LoVo (cell line): Measurements from ENCODE around the gene DCLK2.
"Not testable (repeated sequence)": the region's sequence is repeated elsewhere in the genome, so short reads cannot be mapped to it uniquely, and the experiment has no call there.

Source experiments
- DNase-seq: peaks from one replicate; pipeline ENCODE4 v3.0.0-alpha.2; 2016; ENCODE audit warnings: low spot score

The DCLK2 gene

DNA sequence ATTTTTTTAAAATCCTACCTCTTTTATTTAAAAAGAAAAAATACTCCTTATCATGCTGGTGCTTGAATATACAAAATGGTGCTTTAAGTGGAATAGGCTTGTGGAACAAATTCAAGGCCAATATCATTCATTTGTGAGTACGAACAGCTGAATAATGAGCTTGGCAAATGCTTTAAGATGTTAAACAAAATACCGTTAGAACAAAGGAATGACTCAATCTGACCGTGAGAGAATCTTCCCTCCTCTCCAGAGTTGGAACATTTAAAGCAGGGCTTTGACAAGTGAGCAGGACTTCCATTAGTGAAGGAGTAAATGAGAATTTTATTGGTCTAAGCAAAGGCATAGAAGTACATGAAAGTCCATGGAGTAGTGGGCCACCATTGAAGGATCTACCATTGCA lies 74.5 kb downstream of the DCLK2 start:
- DNase-seq, result no peak

DNA sequence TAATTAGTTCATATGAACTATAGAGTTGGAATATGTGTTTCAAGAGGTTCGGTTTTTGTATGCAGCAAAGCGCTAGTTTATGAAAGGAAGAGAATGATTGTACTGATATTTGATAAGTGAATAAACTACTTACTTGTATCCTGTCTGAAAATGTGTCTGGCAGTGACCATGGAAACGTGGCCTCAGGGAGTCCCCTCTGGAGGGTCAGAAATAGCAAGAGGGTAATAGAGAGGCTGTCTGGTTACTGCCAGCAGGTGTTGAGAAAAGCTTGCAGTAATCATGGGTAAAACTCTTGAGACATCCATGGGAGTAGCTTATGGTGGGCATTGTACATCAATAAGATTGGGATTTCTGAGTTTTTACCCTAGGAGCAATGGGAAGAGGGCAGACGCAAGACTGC lies 77.1 kb downstream of the DCLK2 start:
- no peak for DNase-seq

DNA sequence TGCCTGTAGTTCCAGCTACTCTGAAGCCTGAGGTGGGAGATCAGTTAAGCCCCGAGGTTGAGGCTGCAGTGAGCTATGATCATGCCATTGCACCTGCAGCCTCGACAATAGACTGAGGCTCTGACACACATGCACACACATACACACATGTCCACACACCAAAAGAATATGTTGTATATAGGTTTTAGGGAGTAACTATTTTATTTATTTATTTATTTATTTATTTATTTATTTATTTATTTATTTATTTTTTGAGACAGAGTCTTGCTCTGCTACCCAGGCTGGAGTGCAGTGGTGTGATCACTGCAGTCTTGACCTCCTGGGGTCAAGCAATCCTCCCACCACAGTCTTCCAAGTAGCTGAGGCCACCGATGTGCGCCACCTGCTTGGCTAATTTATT lies 78.3 kb downstream of the DCLK2 start:
- no peak for DNase-seq

DNA sequence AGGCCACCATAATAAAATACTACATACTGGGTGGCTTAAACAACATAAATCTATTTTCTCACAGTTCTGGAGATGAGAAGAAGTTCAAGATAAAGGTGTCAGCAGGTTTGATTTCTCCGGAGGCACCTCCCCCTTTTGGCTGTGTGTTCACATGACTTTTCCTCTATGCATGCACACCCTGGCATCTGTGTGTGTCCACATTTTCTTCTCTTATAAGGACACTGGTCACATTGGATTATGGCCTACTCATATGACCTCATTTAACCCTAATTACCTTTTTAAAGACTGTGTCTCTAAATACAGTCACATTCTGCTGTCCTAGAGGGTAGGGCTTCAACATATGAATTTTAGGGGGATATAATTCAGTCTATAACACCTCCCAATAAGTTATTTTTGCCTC lies 79.8 kb downstream of the DCLK2 start:
- DNase-seq, result no peak

DNA sequence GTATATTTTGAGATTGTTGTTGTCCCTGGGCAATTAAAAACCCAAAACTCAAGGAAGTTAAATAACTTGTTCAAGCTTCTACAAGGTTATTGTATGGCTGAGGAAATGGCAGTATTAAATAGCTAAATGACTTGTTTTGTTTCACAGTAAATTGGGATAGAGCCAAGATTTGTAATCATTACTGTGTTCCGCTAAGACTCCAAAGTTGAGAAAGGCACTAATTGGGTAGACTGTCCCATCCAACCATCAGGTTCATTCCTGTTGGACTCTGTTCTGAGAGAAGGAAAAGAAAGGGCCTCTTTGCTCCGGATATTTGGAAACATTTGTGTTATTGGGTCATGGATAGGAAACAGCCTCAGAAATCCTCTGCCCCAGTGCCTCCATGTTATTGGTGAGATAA lies 82.2 kb downstream of the DCLK2 start:
- no peak for DNase-seq

DNA sequence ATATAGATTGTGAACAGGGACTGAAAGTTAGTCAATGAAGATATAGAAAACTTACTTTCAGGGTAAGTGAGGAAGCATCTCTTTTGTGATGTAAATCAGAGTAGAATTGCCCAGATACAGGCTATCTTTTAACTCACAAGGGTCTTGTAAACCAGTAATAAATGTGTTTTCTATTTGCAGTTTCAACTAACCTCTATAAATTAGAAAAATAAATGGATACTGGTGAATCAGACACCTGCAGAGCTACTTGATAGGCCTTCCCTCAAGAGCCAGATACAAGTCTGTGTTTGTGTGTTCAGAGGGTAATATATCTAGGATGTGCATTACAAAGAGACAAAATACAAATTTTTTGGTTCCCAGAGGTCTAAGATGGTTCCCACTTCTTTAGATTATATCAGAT lies 82.9 kb downstream of the DCLK2 start:
- no peak for DNase-seq

DNA sequence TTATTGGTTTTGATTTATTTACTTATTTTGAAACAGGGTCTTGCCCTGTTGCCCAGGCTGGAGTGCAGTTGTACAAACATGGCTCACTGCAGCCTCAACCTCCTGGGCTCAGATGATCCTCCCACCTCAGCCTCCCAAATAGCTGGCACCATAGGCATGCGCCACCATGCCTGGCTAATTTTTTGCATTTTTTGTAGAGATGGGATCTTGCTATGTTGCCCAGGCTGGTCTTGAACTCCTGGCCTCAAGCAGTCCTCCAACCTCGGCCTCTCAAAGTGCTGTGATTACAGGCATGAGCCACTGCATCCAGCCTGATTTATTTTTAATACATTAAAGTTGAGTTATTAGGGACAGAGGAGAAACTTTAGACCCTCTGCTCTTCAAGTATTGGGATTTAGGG lies 83.8 kb downstream of the DCLK2 start:
- DNase-seq, result not testable (repeated sequence)

DNA sequence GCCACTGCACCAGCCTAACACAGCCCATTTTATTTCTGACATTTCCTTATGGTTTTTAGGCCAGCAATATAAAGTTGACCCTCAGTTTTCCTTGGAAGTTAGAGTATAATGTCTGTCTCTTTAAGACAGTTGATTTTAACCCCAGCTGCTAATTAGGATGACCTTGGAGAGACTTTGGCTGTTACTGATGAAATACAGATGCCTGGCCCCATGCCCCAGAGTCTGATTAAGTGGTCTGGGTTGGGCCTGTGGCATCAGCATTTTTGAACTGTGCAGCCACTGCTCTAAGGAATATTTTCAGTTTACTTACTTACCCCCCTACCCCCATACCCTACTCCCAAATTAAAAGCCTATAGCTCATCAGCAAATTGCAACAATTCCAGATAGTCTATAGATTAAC lies 85.8 kb downstream of the DCLK2 start:
- DNase-seq, result no peak

DNA sequence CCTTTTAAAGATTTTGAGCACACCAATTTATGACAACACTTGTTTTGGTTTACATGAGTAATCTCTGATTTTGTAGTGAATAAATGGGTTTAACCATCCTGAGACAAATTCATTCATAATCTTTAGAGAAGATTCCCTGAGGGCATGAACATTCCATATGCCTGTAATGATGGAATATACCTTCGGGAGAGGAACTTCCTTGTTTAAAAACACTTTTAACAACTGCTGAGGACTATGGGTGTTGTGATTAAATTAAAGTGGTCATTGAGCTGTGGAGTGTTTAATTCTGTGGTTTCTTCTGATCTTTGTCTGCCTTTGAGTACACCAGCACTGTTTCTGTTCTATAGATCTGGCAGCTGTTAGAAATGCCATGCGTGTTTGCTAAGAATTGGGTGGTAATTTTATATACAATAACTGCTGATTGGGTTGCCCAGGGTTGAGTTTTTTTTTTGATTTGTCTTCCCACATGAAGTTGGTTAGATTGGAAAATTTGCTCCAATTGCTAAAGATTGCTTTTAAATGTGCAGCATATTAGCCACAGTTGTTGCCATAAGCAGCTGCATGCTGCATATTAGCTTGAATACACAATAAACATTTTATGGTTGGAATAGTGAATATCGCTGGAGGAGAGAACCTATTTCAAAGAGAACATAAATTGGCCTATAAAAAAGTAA lies 86.8 kb downstream of the DCLK2 start:
- DNase-seq, result no peak

DNA sequence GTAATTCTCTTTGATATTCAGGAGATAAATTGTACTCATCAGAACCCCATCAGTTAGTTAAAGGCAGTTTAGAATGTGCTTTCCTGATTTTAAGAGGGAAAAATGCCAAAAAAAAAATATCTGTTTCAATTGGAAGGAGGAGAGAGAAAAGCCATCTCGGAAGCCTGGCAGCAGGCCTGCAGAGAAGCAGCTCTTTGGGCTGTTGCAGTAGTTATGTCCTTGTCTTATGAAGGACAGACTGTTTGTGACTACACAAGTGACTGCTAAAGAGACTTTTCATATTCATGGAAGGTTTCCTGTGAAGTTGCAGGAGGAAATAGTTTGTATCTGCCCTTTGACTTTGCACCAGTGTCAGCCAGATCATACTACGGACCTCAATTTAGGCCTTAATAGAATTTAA lies 88.8 kb downstream of the DCLK2 start:
- DNase-seq, result no peak

DNA sequence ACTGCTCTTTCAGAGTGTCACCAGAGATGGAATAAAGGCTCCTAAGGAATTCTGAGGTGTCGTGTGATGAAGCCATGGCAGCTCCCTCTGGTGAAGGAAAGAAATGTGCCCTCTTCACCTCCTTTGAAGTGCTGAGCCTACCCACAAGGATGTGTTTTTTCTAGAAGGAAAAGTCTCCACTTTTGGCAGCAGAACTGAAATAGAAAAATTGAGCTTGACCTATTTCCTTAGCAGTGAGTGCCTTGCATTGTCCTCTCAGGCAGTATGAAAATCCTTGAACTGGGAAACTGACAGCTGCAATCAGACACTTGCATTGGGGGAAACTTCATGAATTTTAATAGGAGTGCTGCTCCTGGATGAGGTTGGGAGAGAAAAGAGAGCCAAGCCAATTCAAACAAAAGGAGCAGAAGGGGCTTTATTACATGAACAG lies 95.2 kb downstream of the DCLK2 start:
- no peak for DNase-seq

DNA sequence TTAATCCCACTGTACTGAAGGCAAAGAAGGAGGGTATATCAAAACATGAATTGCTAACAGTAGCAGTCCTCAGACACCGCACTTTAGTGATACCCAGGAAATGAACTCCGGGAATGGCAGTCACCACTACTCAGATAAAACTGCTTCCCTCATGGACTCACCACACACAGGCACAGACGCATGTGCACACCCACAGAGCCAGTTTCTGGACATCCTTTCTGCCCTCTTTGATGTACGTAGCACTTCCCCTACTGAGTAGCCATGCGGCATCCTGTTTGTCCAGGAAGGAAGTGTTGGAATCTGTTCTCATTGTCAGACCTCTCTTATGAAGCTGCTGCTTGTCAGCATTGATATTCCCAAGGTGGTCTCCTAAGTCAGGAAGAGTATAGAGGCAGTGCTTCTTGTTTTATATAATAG lies 95.7 kb downstream of the DCLK2 start:
- no peak for DNase-seq

DNA sequence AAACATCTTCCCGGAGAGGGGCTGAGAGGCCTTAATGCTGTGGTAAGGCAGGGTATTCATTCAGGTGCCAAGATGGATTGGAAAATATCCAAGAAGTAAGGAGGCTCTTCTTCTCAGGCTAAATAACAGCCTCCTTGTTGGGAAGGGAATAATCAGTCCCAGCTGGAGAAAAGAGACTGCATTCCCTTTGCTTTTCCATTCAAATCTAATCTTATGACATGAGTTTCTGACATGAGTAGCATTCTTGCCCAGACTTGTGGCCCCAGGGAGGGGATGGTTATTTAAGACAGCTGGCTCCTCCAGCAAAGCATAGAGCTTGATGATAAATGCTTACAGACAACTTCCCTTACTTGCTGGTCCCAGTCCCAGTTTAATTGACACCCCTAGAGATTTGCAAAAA lies 98.3 kb downstream of the DCLK2 start:
- DNase-seq, result no peak

DNA sequence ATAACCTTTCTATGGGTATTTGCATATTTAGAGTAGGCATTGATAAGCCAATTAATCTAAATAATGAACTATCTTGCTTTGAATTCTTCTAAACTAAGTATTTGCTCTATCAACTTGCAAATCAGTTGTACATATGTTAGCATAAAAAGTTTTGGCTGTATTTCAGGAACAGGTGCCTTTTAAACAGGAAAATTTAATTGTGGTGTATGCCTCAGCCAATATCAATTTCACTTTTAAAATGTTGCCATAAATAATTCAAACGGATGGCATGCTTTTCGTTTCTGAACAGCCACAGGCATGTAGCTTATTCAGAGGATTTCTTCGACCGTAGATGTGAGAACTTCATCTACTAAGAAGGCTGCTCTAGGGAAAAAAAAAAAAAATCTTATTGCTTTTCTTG lies 99.9 kb downstream of the DCLK2 start:
- DNase-seq, result no peak

DNA sequence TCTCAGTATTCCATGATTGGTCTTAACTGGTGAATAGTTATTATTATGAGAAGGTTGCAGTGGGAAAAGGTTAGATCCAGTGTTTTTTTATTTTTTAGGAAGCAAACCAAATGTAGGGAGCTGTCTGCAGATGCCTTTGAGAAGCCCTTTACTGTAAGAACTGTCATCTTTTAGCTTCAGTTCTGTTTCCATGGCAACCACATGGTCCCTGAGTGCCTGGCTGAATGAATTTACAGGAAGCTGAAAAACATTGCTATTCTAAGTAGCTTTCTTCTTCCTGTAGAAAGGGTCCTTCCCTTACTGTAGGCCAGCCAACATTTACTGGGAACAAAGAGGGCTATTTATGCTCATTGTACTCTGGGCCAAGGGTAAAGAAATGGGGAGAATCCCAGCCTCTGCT lies 103.3 kb downstream of the DCLK2 start:
- DNase-seq, result no peak

DNA sequence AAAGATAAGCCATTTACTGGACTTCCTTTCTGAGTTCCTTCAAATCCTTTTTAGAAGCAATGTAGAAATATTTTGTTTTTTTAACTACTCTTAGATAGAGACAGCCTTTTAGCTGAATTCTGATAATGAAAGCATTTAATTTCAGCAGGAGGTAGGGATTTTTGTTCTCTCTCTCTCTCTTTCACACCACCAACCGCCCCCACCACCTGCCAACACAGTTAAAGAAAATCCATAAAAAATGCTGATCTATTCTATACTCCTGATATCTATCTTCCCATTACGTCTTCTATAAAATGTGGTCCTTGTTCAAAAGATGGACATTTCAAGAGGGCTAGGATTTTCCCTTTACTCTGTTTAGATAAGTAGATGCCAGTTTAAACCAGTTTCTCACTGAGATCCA lies 104.5 kb downstream of the DCLK2 start:
- DNase-seq, result no peak

DNA sequence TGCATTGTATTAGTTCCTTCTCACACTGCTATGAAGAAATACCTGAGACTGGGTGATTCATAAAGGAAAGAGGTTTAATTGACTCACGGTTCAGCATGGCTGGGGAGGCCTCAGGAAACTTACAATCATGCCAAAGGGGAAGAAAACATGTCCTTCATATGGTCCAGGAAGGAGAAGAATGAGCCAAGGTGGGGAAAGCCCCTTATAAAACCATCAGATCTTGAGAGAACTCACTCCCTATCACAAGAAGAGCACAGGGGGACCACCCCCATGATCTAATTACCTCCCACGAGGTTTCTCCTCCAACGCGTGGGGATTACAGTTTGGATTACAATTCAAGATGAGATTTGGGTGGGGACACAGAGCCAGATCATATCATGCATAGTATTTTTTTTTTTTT lies 106.8 kb downstream of the DCLK2 start:
- DNase-seq, result not testable (repeated sequence)

DNA sequence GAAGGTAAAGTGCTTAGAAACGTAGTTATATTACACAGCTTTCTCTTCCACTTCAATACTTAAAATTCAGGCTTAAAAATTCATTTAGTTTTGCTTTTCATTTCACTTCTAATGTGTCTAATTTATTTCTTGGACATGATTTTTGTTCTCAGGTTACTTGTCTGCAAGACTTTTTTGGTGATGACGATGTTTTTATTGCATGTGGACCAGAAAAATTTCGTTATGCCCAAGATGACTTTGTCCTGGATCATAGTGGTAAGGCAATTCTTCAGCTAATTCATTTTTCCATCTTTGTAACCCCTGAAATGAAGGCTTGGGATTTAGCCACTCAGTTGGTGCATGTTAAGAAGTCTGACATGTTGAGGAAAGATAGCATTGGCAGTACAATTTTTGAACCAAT lies 114.7 kb downstream of the DCLK2 start:
- no peak for DNase-seq

DNA sequence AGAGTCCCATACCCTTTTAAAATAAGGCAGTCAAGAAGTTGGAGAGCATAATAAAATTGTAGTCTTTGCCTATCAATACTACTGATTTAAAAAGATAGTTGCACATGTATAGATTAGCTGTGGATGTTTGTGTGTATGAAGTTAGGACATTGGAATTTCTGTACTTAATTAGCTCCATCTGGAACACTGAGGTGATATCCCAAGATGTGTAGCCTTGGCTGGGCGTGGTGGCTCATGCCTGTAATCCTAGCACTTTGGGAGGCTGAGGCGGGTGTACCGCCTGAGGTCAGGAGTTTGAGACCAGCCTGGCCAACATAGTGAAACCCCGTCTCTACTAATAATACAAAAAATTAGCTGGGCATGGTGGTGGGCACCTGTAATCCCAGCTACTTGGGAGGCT lies 119.0 kb downstream of the DCLK2 start:
- DNase-seq, result not testable (repeated sequence)

DNA sequence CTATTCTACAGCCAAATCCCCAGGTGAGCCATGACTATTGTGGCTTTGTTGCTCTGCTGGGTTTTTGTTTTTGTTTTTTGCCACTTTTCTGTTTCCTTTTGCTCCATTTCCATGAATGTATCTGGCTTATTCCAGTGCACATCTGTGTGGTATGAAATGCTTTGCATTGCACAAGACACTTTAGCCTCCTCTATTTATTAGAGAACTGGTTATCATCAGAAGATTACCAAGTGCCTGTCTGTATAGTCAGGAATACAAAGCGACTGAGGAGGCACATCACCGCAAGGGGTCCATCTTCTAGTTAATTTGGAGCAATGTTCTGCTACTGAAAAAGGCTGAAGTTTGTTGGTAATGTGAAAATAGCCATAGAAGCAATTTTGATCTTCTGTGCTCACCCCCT lies 120.8 kb downstream of the DCLK2 start:
- DNase-seq, result no peak

DNA sequence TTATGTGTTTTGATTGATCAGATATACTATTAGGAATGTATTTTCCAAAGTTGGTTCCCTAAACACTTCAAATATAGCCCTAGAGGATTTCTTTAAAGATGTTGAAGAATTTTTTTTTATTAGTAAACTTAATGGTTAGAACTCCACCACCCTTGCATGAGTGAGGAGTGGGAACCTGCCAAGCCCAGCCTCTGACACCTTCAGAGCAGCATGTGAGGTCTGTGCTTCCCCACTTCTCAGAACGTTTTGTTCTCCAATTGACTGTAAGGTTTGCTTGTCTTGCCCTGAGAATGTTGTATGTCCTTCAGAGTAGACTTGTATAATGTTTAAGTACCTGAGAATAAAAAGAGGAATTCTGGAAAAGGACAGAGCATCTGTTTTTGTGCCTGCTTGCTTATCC lies 126.8 kb downstream of the DCLK2 start:
- no peak for DNase-seq

DNA sequence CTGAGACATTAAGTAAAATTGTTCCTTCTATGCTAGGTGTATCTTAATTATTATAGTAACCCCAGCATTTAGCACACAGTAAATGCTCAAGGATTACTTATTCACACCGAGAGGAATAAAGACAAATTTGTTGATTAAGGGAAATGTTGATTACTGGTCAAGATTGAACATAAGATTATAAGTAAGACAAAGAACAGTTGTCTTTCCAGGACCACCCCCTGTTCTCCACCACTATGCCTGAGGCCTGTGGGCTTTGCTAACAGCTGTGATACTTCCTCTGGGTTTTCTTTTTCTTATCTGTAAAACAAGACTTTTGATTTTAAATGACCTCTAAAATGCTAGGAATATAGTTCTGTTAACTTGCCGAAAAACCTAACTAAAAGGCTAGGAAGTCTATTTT lies 128.0 kb downstream of the DCLK2 start:
- no peak for DNase-seq

DNA sequence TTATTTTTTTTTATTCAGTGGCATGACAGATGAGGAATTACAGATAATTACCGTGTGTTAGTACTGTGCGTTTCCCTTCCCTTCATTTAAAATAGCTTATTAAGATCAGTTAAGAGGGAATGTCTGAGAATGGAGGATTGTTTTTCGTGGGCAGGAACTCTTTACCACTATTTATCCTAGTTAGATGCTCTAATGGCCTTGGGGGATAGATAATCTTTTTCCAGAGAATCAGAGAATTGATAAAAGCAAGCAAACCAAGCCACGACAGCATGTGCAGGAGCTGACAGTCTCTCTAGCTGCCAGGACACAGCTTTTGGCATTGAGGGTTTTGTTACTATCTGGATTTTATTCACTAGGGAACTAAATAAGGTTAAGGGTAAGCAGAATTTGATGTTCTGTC lies 128.7 kb downstream of the DCLK2 start:
- no peak for DNase-seq

DNA sequence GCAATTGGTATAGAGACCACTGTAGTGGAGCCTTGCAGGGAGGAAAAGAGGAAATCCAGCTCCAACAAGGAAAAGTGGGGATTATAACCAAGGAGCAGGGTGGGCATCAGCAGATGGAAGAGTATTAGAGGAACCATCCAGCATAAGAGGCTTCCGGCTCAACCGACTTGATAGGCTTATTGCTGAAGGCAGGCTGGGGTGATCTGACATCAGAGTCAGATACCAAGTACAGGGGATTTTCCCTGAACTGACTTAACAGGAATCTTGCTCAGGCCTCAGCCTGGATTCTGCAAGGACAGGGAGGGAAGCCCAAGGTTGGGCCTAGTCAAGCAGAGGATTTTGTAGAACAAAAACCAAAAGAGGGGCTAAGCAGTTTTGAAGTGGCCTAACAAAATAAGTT lies 129.6 kb downstream of the DCLK2 start:
- DNase-seq, result no peak
